ENCODE data around the gene NQO1.

NQO1 gene

GRCh38 chr16:69721441-69721957 is 4.9 kb downstream of the NQO1 start:
- peaks cover 8% of the 10 kb centered on the region for H3K79me1 ChIP-seq (ENCODE audit: low read length)
- H3K18ac ChIP-seq (ENCODE audit: low read length), result no peak overlapping the region
- H3K27me3 ChIP-seq (ENCODE audit: insufficient read depth, low read length), result no peaks in the 10 kb centered on the region
- no peak overlapping the region for H3K4me3 ChIP-seq (ENCODE audit: low read depth, low read length)
- H3K27ac ChIP-seq (ENCODE audit: low read depth, low read length), result no peak overlapping the region
- DNase-seq, result no peak
- H3K9me3 ChIP-seq (ENCODE audit: insufficient read depth, low read depth, low read length), result no peaks in the 10 kb centered on the region
- H2BK12ac ChIP-seq (ENCODE audit: low read length), result no peak overlapping the region
- no peak overlapping the region for H2AK5ac ChIP-seq (ENCODE audit: low read length)
- no peak overlapping the region for H3K23ac ChIP-seq (ENCODE audit: low read length)
- no peak overlapping the region for H3K4me2 ChIP-seq (ENCODE audit: low read length)
- H2BK5ac ChIP-seq (ENCODE audit: low read depth, low read length, poor library complexity), result no peak overlapping the region
- WGBS (ENCODE audit: extremely low coverage, insufficient coverage, insufficient read length), result no CpG with 5 or more reads among the region's 6 CpGs
- no peaks in the 10 kb centered on the region for H3K79me2 ChIP-seq (ENCODE audit: control insufficient read depth, insufficient read depth, low read length, poor library complexity)
- peaks cover 13 to 16% of the 10 kb centered on the region in 2 experiments for H3K36me3 ChIP-seq (ENCODE audit: control insufficient read depth in 1 of 2, insufficient read depth in 2 of 2, low read length in 2 of 2)
- no peak overlapping the region for H3K4ac ChIP-seq (ENCODE audit: low read depth, low read length)
- no peak overlapping the region for H4K12ac ChIP-seq (ENCODE audit: low read depth, low read length)
- no peak overlapping the region for H2BK120ac ChIP-seq (ENCODE audit: insufficient read depth, low read length, poor library complexity)
- H3K4me1 ChIP-seq (ENCODE audit: control insufficient read depth in 1 of 2, insufficient read depth in 2 of 2, low read length in 2 of 2), result peaks cover 5% of the 10 kb centered on the region in 2 experiments
- no peak overlapping the region for H4K91ac ChIP-seq (ENCODE audit: low read depth, low read length)
- H2AFZ ChIP-seq (ENCODE audit: insufficient read depth, low read length, poor library complexity), result no peak overlapping the region
- H3K14ac ChIP-seq (ENCODE audit: low read length), result no peak overlapping the region
- no peak overlapping the region for H3K9ac ChIP-seq (ENCODE audit: low read length)
- H4K8ac ChIP-seq (ENCODE audit: low read depth, low read length), result no peak overlapping the region

GRCh38 chr16:69720822-69721430 is 5.4 kb downstream of the NQO1 start:
- H2AK5ac ChIP-seq (ENCODE audit: low read length), result no peak overlapping the region
- H3K27me3 ChIP-seq (ENCODE audit: insufficient read depth, low read length), result no peaks in the 10 kb centered on the region
- no peak overlapping the region for H3K9ac ChIP-seq (ENCODE audit: low read length)
- no peak for DNase-seq
- H3K4me3 ChIP-seq (ENCODE audit: low read depth, low read length), result no peak overlapping the region
- no peak overlapping the region for H3K4ac ChIP-seq (ENCODE audit: low read depth, low read length)
- H2BK120ac ChIP-seq (ENCODE audit: insufficient read depth, low read length, poor library complexity), result no peak overlapping the region
- no peak overlapping the region for H4K12ac ChIP-seq (ENCODE audit: low read depth, low read length)
- H4K8ac ChIP-seq (ENCODE audit: low read depth, low read length), result no peak overlapping the region
- H4K91ac ChIP-seq (ENCODE audit: low read depth, low read length), result no peak overlapping the region
- peaks cover 13 to 16% of the 10 kb centered on the region in 2 experiments for H3K36me3 ChIP-seq (ENCODE audit: control insufficient read depth in 1 of 2, insufficient read depth in 2 of 2, low read length in 2 of 2)
- no peaks in the 10 kb centered on the region for H3K9me3 ChIP-seq (ENCODE audit: insufficient read depth, low read depth, low read length)
- H3K4me1 ChIP-seq (ENCODE audit: control insufficient read depth in 1 of 2, insufficient read depth in 2 of 2, low read length in 2 of 2), result peaks cover 5% of the 10 kb centered on the region in 2 experiments
- H3K27ac ChIP-seq (ENCODE audit: low read depth, low read length), result no peak overlapping the region
- no peak overlapping the region for H2BK12ac ChIP-seq (ENCODE audit: low read length)
- no peaks in the 10 kb centered on the region for H3K79me2 ChIP-seq (ENCODE audit: control insufficient read depth, insufficient read depth, low read length, poor library complexity)
- H2AFZ ChIP-seq (ENCODE audit: insufficient read depth, low read length, poor library complexity), result no peak overlapping the region
- peaks cover 6% of the 10 kb centered on the region for H3K79me1 ChIP-seq (ENCODE audit: low read length)
- H2BK5ac ChIP-seq (ENCODE audit: low read depth, low read length, poor library complexity), result no peak overlapping the region
- no peak overlapping the region for H3K23ac ChIP-seq (ENCODE audit: low read length)
- no peak overlapping the region for H3K14ac ChIP-seq (ENCODE audit: low read length)
- no CpG with 5 or more reads among the region's 10 CpGs for WGBS (ENCODE audit: extremely low coverage, insufficient coverage, insufficient read length)
- no peak overlapping the region for H3K4me2 ChIP-seq (ENCODE audit: low read length)
- H3K18ac ChIP-seq (ENCODE audit: low read length), result no peak overlapping the region

GRCh38 chr16:69718111-69718764 is 8.1 kb downstream of the NQO1 start:
- no peak overlapping the region for H3K23ac ChIP-seq (ENCODE audit: low read length)

GRCh38 chr16:69717066-69717465 is 9.3 kb downstream of the NQO1 start:
- Histone ChIP-seq H3K27ac (ENCODE audit: low read depth, low read length) (no peak overlapping the region), H3K4me1 (ENCODE audit: control insufficient read depth in 1 of 2, insufficient read depth in 2 of 2, low read length in 2 of 2) (no peaks in the 10 kb centered on the region), H3K36me3 (ENCODE audit: control insufficient read depth in 1 of 2, insufficient read depth in 2 of 2, low read length in 2 of 2) (peaks cover 37 to 42% of the 10 kb centered on the region in 2 experiments), H3K79me2 (ENCODE audit: control insufficient read depth, insufficient read depth, low read length, poor library complexity) (no peaks in the 10 kb centered on the region), H3K9me3 (ENCODE audit: insufficient read depth, low read depth, low read length) (no peaks in the 10 kb centered on the region), H2AK5ac (ENCODE audit: low read length) (no peak overlapping the region), H2BK120ac (ENCODE audit: insufficient read depth, low read length, poor library complexity) (no peak overlapping the region), H3K9ac (ENCODE audit: low read length) (no peak overlapping the region), H3K18ac (ENCODE audit: low read length) (no peak overlapping the region), H2BK5ac (ENCODE audit: low read depth, low read length, poor library complexity) (no peak overlapping the region), H2AFZ (ENCODE audit: insufficient read depth, low read length, poor library complexity) (no peak overlapping the region), H4K12ac (ENCODE audit: low read depth, low read length) (no peak overlapping the region), H4K8ac (ENCODE audit: low read depth, low read length) (no peak overlapping the region), H3K4ac (ENCODE audit: low read depth, low read length) (no peak overlapping the region), H4K91ac (ENCODE audit: low read depth, low read length) (no peak overlapping the region), H3K79me1 (ENCODE audit: low read length) (no peaks in the 10 kb centered on the region), H3K27me3 (ENCODE audit: insufficient read depth, low read length) (no peaks in the 10 kb centered on the region), H3K4me2 (ENCODE audit: low read length) (no peak overlapping the region), H3K23ac (ENCODE audit: low read length) (no peak overlapping the region), H3K14ac (ENCODE audit: low read length) (no peak overlapping the region), H2BK12ac (ENCODE audit: low read length) (no peak overlapping the region), H3K4me3 (ENCODE audit: low read depth, low read length) (no peak overlapping the region)
- DNase-seq, result no peak
- WGBS (ENCODE audit: extremely low coverage, insufficient coverage, insufficient read length), result no CpG with 5 or more reads among the region's 6 CpGs

More at GRCh38 chr16:69718111-69718764, 8.1 kb downstream of the NQO1 start:
- no peak overlapping the region for H3K4me3 ChIP-seq (ENCODE audit: low read depth, low read length)
- no peak overlapping the region for H2BK5ac ChIP-seq (ENCODE audit: low read depth, low read length, poor library complexity)
- no peak overlapping the region for H3K4me2 ChIP-seq (ENCODE audit: low read length)
- no peak overlapping the region for H4K12ac ChIP-seq (ENCODE audit: low read depth, low read length)
- no peak overlapping the region for H3K4ac ChIP-seq (ENCODE audit: low read depth, low read length)
- no peak overlapping the region for H3K14ac ChIP-seq (ENCODE audit: low read length)
- no peak overlapping the region for H2AFZ ChIP-seq (ENCODE audit: insufficient read depth, low read length, poor library complexity)
- no peak overlapping the region for H3K9ac ChIP-seq (ENCODE audit: low read length)
- H2BK120ac ChIP-seq (ENCODE audit: insufficient read depth, low read length, poor library complexity), result no peak overlapping the region
- H3K79me1 ChIP-seq (ENCODE audit: low read length), result no peaks in the 10 kb centered on the region
- no peaks in the 10 kb centered on the region for H3K4me1 ChIP-seq (ENCODE audit: control insufficient read depth in 1 of 2, insufficient read depth in 2 of 2, low read length in 2 of 2)
- no peak overlapping the region for H2AK5ac ChIP-seq (ENCODE audit: low read length)
- no CpG with 5 or more reads among the region's 10 CpGs for WGBS (ENCODE audit: extremely low coverage, insufficient coverage, insufficient read length)
- H3K79me2 ChIP-seq (ENCODE audit: control insufficient read depth, insufficient read depth, low read length, poor library complexity), result no peaks in the 10 kb centered on the region
- H4K8ac ChIP-seq (ENCODE audit: low read depth, low read length), result no peak overlapping the region
- no peak overlapping the region for H2BK12ac ChIP-seq (ENCODE audit: low read length)
- no peak overlapping the region for H4K91ac ChIP-seq (ENCODE audit: low read depth, low read length)
- no peaks in the 10 kb centered on the region for H3K9me3 ChIP-seq (ENCODE audit: insufficient read depth, low read depth, low read length)
- no peak overlapping the region for H3K18ac ChIP-seq (ENCODE audit: low read length)
- no peak overlapping the region for H3K27ac ChIP-seq (ENCODE audit: low read depth, low read length)
- H3K36me3 ChIP-seq (ENCODE audit: control insufficient read depth in 1 of 2, insufficient read depth in 2 of 2, low read length in 2 of 2), result peaks cover 29 to 31% of the 10 kb centered on the region in 2 experiments
- H3K27me3 ChIP-seq (ENCODE audit: insufficient read depth, low read length), result no peaks in the 10 kb centered on the region
- DNase-seq, result no peak

Data from trophoblast cell (in vitro differentiated cells and primary cell).